Myocyte (in vitro differentiated cells): ENCODE data around the gene ADGRG1. TPM values are rescaled to one million over a fixed set of nuclear protein-coding genes. Genes with fewer than 3 reads are reported as not detected.

ENCODE experiments used
- DNase-seq: peaks from one replicate; pipeline ENCODE4 v3.0.0-alpha.2; 2012; ENCODE audit warnings: low read depth
- total RNA-seq: library from RNA; depleted of rRNA; stranded (reverse); fragments of >200 nt; gene quantifications from 2 replicates; pipeline ENCODE4 v1.2.3, GENCODE V29; 2014

The ADGRG1 gene
- total RNA-seq, 1 donor from 2014 or later = 38.8 TPM

GRCh38 chr16:57606147-57606846 lies 22.1 kb upstream of the ADGRG1 start:
- no peak for DNase-seq

- DNase-seq = peak; percentile 82
Measured at GRCh38 chr16:57606847-57607501, 21.5 kb upstream of the ADGRG1 start.

GRCh38 chr16:57607676-57608461 lies 20.6 kb upstream of the ADGRG1 start:
- no peak for DNase-seq

GRCh38 chr16:57608462-57609113 lies 19.8 kb upstream of the ADGRG1 start:
- no peak for DNase-seq

GRCh38 chr16:57609541-57610401 lies 18.7 kb upstream of the ADGRG1 start:
- DNase-seq = peak; percentile 90

GRCh38 chr16:57610611-57611010 lies 17.8 kb upstream of the ADGRG1 start:
- DNase-seq = no peak

- no peak for DNase-seq
Measured at GRCh38 chr16:57611181-57611580, 17.2 kb upstream of the ADGRG1 start.

GRCh38 chr16:57611706-57612105 lies 16.7 kb upstream of the ADGRG1 start:
- no peak for DNase-seq

GRCh38 chr16:57612494-57612893 lies 15.9 kb upstream of the ADGRG1 start:
- DNase-seq = no peak

- DNase-seq = no peak
Measured at GRCh38 chr16:57613514-57613913, 14.9 kb upstream of the ADGRG1 start.

- DNase-seq = peak; percentile 74
Measured at GRCh38 chr16:57614536-57614935, 13.9 kb upstream of the ADGRG1 start.

GRCh38 chr16:57614944-57615343 lies 13.5 kb upstream of the ADGRG1 start:
- no peak for DNase-seq

- DNase-seq = no peak
Measured at GRCh38 chr16:57615813-57616212, 12.6 kb upstream of the ADGRG1 start.

GRCh38 chr16:57616241-57616640 lies 12.2 kb upstream of the ADGRG1 start:
- no peak for DNase-seq

- DNase-seq = no peak
Measured at GRCh38 chr16:57616876-57617275, 11.6 kb upstream of the ADGRG1 start.

- no peak for DNase-seq
Measured at GRCh38 chr16:57617604-57618111, 10.8 kb upstream of the ADGRG1 start.

GRCh38 chr16:57618296-57619132 lies 9.9 kb upstream of the ADGRG1 start:
- DNase-seq = no peak

GRCh38 chr16:57619133-57619605 lies 9.3 kb upstream of the ADGRG1 start:
- no peak for DNase-seq

GRCh38 chr16:57619606-57620334 lies 8.7 kb upstream of the ADGRG1 start:
- no peak for DNase-seq
